ENCODE data around the gene KRAS.
"Not testable (repeated sequence)": the region's sequence is repeated elsewhere in the genome, so short reads cannot be mapped to it uniquely, and the experiment has no call there.

The KRAS gene

GRCh38 chr12:25250744-25251730 lies at the start of gene KRAS:
Gene KRAS (minus strand): TSS chr12:25250929.
- FAIRE-seq = no peak

- no peak for FAIRE-seq
Observed at GRCh38 chr12:25296381-25296780, 45.7 kb upstream of the KRAS start.

GRCh38 chr12:25295361-25295760 lies 44.6 kb upstream of the KRAS start:
- no peak for FAIRE-seq

GRCh38 chr12:25293653-25294052 lies 42.9 kb upstream of the KRAS start:
- FAIRE-seq = no peak

GRCh38 chr12:25292810-25293221 lies 42.1 kb upstream of the KRAS start:
- FAIRE-seq = not testable (repeated sequence)

- no peak for FAIRE-seq
Observed at GRCh38 chr12:25287610-25288009, 36.9 kb upstream of the KRAS start.

- FAIRE-seq = no peak
Observed at GRCh38 chr12:25286837-25287236, 36.1 kb upstream of the KRAS start.

GRCh38 chr12:25284024-25284423 lies 33.3 kb upstream of the KRAS start:
- no peak for FAIRE-seq

- FAIRE-seq = no peak
Observed at GRCh38 chr12:25283006-25283405, 32.3 kb upstream of the KRAS start.

- no peak for FAIRE-seq
Observed at GRCh38 chr12:25280082-25280481, 29.4 kb upstream of the KRAS start.

GRCh38 chr12:25278269-25278668 lies 27.5 kb upstream of the KRAS start:
- no peak for FAIRE-seq

GRCh38 chr12:25276199-25276937 lies 25.6 kb upstream of the KRAS start:
- no peak for FAIRE-seq

GRCh38 chr12:25271486-25272098 lies 20.9 kb upstream of the KRAS start:
- FAIRE-seq = no peak

GRCh38 chr12:25269701-25270100 lies 19.0 kb upstream of the KRAS start:
- no peak for FAIRE-seq

- FAIRE-seq = no peak
Observed at GRCh38 chr12:25266497-25266896, 15.8 kb upstream of the KRAS start.

- no peak for FAIRE-seq
Observed at GRCh38 chr12:25264862-25265261, 14.1 kb upstream of the KRAS start.

GRCh38 chr12:25264114-25264513 lies 13.4 kb upstream of the KRAS start:
- FAIRE-seq = no peak

GRCh38 chr12:25263594-25263993 lies 12.9 kb upstream of the KRAS start:
- no peak for FAIRE-seq

- FAIRE-seq = no peak
Observed at GRCh38 chr12:25262389-25263074, 11.8 kb upstream of the KRAS start.

- FAIRE-seq = no peak
Observed at GRCh38 chr12:25257590-25258324, 7.0 kb upstream of the KRAS start.

GRCh38 chr12:25256826-25257225 lies 6.1 kb upstream of the KRAS start:
- no peak for FAIRE-seq

GRCh38 chr12:25256005-25256404 lies 5.3 kb upstream of the KRAS start:
- FAIRE-seq = no peak
